Astrocyte of the spinal cord (primary cell): ENCODE data around the gene PMM2.
"Not testable (repeated sequence)": the region's sequence is repeated elsewhere in the genome, so short reads cannot be mapped to it uniquely, and the experiment has no call there.

Experiments
- DNase-seq: peaks from one replicate; pipeline ENCODE4 v3.0.0; 2011; ENCODE audit warnings: low read depth, low spot score
- H3K4me3 ChIP-seq: 2 replicates; pipeline ENCODE4 v1.5.1; 2011; ENCODE audit warnings: low read depth, mild to moderate bottlenecking, low read length, moderate library complexity
- CTCF ChIP-seq: IDR thresholded peaks from 2 replicates; pipeline ENCODE4 v1.5.1; 2012; ENCODE audit warnings: low read depth, mild to moderate bottlenecking, low read length, inconsistent platforms
- in situ Hi-C: cut with HindIII; loops from 2 replicates; pipeline ENCODE4 v1.10.0; 2017; ENCODE audit warnings: low sequenced_read_pairs

PMM2 gene

DNA sequence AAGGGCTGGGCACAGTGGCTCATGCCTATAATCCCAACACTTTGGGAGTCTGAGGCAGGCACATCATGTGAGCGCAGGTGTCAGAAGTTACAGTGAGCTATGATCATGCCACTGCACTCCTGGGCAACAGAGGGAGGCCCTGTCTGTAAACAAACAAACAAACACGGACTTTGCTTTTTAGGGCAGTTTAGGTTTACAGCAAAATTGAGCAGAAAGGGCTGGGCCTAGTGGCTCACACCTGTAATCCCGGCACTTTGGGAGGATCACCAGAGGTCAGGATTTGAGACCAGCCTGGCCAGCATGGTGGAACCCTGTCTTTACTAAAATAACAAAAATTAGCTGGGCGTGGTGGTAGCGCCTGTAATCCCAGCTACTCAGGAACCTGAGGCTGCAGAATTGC is 74.4 kb downstream of the PMM2 start:
- no peak for TF ChIP-seq CTCF
- DNase-seq, result no peak
- in situ Hi-C loops, result no loop called here
- H3K4me3 ChIP-seq, result no peak overlapping the region

DNA sequence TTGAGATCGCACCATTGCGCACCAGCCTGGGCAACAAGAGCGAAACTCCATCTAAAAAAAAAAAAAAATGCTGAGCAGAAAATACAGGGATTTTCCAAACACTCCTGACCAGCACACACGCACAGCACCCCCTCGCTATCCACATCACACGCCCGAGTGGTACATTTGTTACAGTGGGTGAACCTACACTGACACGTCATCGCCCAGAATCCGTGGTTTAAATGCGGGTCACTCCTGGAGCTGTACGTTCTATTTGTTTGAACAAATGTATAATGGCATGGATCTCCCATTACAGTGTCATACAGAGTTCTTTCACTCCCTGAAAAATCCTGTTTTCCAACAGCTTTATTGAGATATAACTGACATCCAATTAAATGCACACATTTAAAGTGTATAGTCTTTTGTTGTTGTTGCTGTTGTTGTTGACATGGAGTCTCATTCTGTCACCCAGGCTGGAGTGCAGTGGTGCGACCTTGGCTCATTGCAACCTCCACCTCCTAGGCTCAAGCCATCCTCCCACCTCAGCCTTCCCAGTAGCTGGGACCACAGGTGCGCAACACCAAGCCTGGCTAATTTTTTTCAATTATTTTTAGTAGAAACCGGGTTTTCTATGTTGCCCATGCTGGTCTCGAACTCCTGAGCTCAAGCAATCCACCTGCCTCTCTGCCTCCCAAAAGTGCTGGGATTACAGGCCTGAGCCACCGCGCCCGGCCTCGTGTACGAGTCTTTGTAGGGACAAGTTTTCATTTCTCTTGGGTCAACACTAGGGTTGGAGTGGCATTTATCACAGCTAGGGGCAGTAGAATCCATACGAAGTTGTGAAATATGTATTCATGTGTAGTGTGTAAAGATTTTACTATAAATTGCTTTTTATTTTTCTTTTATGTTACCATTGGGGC is 75.6 kb downstream of the PMM2 start:
- no peak for DNase-seq
- in situ Hi-C loops, result no loop called here
- TF ChIP-seq CTCF, result peak; percentile 6

GRCh38 chr16:8873866-8874195 is 76.2 kb downstream of the PMM2 start:
- DNase-seq, in situ Hi-C loops, H3K4me3 ChIP-seq: not testable (repeated sequence)

More for the DNA sequence above, 75.6 kb downstream of the PMM2 start:
- H3K4me3 ChIP-seq, result no peak overlapping the region

GRCh38 chr16:8874388-8874787 is 76.7 kb downstream of the PMM2 start:
- DNase-seq, result no peak
- H3K4me3 ChIP-seq, result no peak overlapping the region
- no peak for TF ChIP-seq CTCF
- in situ Hi-C loops, result no loop called here

GRCh38 chr16:8875317-8875716 is 77.7 kb downstream of the PMM2 start:
- H3K4me3 ChIP-seq, in situ Hi-C loops, DNase-seq: not testable (repeated sequence)

DNA sequence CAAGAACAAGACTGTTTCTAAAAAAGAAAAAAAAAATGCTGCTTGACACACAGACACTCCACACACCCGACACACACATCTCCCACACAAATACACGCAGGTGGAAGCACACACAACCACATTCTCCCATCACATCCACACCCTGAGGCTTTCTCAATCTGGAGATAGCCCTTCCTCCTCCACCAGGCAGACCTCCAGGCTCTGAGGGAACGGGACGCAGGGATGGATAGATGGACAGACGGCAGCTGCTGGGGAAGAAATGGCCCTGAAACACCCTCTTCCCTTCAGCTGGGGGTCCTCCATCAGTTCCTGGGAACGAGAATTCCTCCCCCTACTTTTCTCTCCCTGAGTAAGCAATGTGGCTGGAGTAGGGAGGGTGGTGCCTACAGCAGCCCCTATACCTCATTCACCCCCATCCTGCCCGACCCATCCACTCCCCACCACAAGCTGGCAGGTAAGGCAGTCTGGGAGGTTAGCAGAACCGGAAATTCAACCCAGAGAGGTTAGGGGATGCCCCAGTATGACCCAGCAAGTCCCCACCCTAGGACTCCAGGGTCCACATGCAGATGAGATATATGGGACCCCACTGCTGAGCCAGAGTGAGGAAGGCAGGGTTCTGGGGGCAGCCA is 80.4 kb downstream of the PMM2 start:
- DNase-seq, result no peak
- in situ Hi-C loops, result no loop called here
- no peak for TF ChIP-seq CTCF
- no peak overlapping the region for H3K4me3 ChIP-seq

GRCh38 chr16:8878523-8878911 is 80.9 kb downstream of the PMM2 start:
- no peak for TF ChIP-seq CTCF
- DNase-seq, result peak; percentile 59
- in situ Hi-C loops, result no loop called here
- H3K4me3 ChIP-seq, result no peak overlapping the region
